HepG2 (cell line): ENCODE data around the gene RBP3.

Experiments used
- CHCHD3 ChIP-seq: sonication (generic); formaldehyde crosslinking; IDR thresholded peaks from 2 replicates; pipeline ENCODE4 v1.8.0; 2022; ENCODE audit warnings: mild to moderate bottlenecking, missing genetic modification reagents, moderate library complexity
- FOXP1 ChIP-seq, 2 experiments: fragments of 450-650 bp in 1 of 2; IDR thresholded peaks; 2 replicates each; pipeline ENCODE4 v1.6.1; 2017 to 2018; ENCODE audit warnings: antibody characterized with exemption in 1 of 2
- KDM5A ChIP-seq: fragments of 200-600 bp; sonication (generic); IDR thresholded peaks from 2 replicates; pipeline ENCODE4 v1.7.0; 2018; ENCODE audit warnings: antibody characterized with exemption, mild to moderate bottlenecking, low read length, borderline replicate concordance
- MAFK ChIP-seq, 2 experiments: IDR thresholded peaks in 1 of 2; conservative IDR thresholded peaks in 1 of 2; 2 replicates each; pipeline ENCODE4 v1.6.1; 2011; ENCODE audit warnings: improper control_type of control experiment in 2 of 2, low read length in 2 of 2
- POLR2G ChIP-seq: fragments of 200-400 bp; formaldehyde crosslinking; IDR thresholded peaks from 2 replicates; pipeline ENCODE4 v1.6.1; 2018; ENCODE audit warnings: mild to moderate bottlenecking, low read depth, low read length, moderate library complexity
- RCOR2 ChIP-seq: IDR thresholded peaks from 2 replicates; pipeline ENCODE4 v1.6.1; 2016; ENCODE audit warnings: missing biosample characterization, missing genetic modification reagents
- ZNF263 ChIP-seq: sonication (generic); formaldehyde crosslinking; IDR thresholded peaks from 2 replicates; pipeline ENCODE4 v1.4.0; 2020; ENCODE audit warnings: missing genetic modification reagents
- ZNF580 ChIP-seq: IDR thresholded peaks from 2 replicates; pipeline ENCODE4 v1.6.1; 2016; ENCODE audit warnings: low read depth, borderline replicate concordance
- ZNF720 ChIP-seq: sonication (generic); formaldehyde crosslinking; IDR thresholded peaks from 2 replicates; pipeline ENCODE4 v1.4.0; 2020; ENCODE audit warnings: missing genetic modification reagents
- TF ChIP-seq, protein P1 (sequence below): sonication (generic); formaldehyde crosslinking; IDR thresholded peaks from 2 replicates; pipeline ENCODE4 v1.5.0; 2020; ENCODE audit warnings: mild to moderate bottlenecking, missing genetic modification reagents, moderate library complexity

DNA sequence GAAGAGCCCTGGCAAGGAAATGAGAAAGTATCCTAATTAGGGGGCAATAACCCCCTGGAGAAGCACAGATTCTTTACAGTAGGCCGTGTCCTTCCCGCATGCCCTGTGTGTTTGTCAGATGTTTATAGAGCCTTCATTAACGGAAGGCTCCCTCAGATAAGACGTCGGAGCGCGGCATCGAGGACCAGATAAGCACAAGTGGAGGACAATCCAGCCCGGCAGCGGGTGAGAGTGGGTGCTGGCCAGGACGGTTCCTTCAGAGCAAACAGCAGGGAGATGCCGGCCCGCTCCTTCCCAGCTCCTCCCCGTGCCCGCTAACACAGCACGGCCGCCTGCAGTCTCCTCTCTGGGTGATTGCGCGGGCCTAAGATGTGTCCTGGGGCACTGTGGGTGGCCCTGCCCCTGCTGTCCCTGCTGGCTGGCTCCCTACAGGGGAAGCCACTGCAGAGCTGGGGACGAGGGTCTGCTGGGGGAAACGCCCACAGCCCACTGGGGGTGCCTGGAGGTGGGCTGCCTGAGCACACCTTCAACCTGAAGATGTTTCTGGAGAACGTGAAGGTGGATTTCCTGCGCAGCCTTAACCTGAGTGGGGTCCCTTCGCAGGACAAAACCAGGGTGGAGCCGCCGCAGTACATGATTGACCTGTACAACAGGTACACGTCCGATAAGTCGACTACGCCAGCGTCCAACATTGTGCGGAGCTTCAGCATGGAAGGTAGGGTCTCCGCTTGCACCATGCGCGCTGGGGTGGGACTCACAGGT lies 25.7 kb upstream of the RBP3 start, which contains the start of gene GDF2:
- TF ChIP-seq ZNF263 (CRISPR knock-in tag) (no peak), FOXP1 (IDR thresholded peaks at IDR 0.05) (no peak), FOXP1 (CRISPR knock-in tag; IDR thresholded peaks at IDR 0.05) (no peak), KDM5A (no peak), POLR2G (no peak), CHCHD3 (CRISPR knock-in tag) (no peak), ZNF580 (CRISPR knock-in tag) (no peak), RCOR2 (CRISPR knock-in tag) (no peak), MAFK (conservative IDR thresholded peaks at IDR 0.05 in 1 of 2, IDR thresholded peaks at IDR 0.05 in 1 of 2; ENCODE audit: low read length in 2 of 2) (no peak), ZNF720 (no peak)
- TF ChIP-seq, protein P1, sequence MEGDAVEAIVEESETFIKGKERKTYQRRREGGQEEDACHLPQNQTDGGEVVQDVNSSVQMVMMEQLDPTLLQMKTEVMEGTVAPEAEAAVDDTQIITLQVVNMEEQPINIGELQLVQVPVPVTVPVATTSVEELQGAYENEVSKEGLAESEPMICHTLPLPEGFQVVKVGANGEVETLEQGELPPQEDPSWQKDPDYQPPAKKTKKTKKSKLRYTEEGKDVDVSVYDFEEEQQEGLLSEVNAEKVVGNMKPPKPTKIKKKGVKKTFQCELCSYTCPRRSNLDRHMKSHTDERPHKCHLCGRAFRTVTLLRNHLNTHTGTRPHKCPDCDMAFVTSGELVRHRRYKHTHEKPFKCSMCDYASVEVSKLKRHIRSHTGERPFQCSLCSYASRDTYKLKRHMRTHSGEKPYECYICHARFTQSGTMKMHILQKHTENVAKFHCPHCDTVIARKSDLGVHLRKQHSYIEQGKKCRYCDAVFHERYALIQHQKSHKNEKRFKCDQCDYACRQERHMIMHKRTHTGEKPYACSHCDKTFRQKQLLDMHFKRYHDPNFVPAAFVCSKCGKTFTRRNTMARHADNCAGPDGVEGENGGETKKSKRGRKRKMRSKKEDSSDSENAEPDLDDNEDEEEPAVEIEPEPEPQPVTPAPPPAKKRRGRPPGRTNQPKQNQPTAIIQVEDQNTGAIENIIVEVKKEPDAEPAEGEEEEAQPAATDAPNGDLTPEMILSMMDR (CRISPR knock-in tag), result no peak
